ENCODE measurements around the gene ADRB1.

Gene ADRB1

DNA sequence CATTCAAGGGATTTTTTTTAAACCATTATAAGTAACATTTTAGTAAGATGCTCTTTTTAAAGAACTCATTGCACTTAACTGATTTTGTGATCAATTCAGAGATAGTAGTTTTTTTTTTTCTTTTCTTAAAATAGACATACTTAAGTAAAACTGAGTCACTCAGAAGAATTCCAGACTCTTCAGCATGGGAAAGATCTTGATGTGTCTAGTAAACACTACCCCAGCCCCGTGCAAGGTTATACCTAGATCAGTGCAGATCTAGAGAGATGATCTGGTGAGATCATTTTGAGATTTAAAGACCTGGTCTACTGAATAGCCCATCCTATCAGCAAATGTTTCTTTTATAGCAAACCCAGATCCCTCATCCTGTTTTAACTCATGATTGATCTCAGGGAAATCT lies 8.6 kb downstream of the ADRB1 start:
- no peak overlapping the region for H3K4me3 ChIP-seq (ENCODE audit: low read depth, low read length)

DNA sequence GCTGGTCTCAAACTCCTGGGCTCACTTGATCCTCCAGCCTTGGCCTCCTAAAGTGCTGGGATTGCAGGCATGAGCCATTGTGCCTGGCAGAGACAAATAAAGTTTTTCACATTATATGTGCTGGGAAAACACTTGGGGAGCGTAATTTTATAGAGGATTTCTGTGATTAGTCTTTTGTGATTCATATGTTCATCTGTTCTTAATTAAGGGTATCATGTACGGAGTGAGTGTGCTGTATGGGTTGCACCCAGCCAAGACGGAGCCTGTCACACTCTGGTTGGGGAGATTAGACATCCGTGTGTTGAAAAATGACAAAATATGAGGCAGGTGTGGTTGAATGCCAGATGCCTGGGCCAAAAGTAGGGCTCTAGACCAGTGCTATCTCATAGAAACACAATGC lies 10.3 kb downstream of the ADRB1 start:
- no peak overlapping the region for H3K4me3 ChIP-seq (ENCODE audit: low read depth, low read length)

DNA sequence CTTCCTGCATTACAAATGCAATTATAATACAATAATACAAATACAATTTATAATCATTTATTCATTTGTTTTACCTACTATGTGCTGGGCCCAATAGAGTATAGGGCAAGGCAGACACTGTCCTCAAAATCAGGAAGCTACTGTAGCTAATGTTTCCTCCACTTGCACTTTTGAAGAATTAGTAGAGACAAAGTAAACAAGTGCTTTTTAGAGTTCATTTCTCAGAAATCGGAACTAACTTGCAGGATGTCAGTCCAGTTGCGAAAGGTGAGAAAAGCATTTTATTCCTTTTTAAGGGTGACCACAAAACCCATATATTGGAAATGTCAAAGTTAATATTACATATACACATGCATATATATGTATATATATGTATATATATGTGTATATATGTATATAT lies 14.2 kb downstream of the ADRB1 start:
- no peak overlapping the region for H3K4me3 ChIP-seq (ENCODE audit: low read depth, low read length)

DNA sequence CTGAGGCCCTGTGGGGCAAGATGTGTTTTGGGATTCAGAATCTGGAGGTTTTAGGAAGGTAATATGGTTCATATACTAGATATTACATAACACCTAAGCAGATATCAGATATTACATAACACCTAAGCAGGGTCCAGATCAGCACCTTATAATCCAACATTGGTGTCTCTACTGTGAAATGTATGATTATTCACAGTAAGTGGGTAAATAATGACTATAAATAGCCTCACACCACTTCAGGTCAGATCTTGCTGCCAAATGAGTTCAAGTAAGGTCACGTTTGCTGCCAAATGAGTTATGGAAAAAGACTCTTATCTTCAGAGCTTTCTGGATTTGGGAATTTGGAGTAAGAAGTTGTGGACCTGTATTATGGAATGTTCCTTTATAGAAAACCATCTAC lies 14.6 kb downstream of the ADRB1 start:
- no peak overlapping the region for H3K4me3 ChIP-seq (ENCODE audit: low read depth, low read length)

DNA sequence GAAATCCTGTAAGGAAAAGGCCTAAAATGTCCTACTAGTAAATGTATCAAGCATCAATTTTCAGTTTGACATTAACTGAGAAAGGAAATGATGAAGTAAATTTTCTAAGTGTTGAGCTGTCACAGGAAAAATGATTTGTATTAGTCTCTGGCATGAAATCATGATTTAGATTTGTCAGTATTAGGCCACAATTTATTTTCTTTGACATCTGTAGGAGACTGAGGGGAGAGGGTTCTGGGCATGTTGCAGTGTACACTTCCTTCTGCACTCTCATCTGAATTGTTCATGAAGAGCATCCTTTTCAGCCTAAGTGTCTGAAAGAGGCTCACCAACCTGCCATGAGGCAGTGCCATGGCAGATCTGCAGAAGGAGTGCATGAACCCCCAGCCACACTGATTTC lies 15.9 kb downstream of the ADRB1 start:
- H3K4me3 ChIP-seq (ENCODE audit: low read depth, low read length): no peak overlapping the region

DNA sequence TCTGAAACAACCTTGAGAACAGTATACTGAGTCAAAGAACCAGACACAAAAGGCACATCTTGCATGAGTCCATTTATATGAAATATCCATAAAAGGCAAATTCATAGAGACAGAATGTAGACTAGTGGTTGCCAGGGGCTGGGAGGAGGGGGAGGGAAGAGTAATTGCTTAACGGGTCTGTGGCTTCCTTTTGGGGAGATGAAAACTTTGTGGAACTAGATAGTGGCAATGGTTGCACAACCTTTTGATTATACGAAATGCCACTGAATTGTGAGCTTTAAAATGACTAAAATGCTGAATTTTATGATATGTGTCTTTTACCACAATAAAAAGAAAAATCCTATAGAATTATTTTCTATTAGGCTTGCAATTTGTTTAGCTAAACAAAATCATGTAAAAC lies 16.8 kb downstream of the ADRB1 start:
- H3K4me3 ChIP-seq (ENCODE audit: low read depth, low read length): no peak overlapping the region

DNA sequence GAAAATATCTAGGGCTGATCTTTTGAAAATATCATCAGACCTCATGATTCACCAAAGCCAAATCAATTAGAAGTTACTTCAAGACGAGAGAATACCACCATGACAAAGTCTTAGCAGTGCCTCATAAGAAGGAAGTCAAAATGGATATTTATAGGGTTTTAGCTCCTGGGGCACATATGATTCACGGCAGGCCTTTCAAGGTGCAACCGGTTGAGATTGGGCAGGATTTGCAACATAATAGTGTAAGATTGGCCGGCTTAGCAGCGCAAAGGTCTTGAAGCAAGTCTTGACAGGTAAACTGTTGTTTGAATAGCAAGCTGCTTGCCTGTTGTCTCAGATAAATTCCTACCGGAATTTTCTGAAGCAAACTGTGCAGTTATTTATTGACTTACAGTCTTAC lies 17.5 kb downstream of the ADRB1 start:
- H3K4me3 ChIP-seq (ENCODE audit: low read depth, low read length): no peak overlapping the region

DNA sequence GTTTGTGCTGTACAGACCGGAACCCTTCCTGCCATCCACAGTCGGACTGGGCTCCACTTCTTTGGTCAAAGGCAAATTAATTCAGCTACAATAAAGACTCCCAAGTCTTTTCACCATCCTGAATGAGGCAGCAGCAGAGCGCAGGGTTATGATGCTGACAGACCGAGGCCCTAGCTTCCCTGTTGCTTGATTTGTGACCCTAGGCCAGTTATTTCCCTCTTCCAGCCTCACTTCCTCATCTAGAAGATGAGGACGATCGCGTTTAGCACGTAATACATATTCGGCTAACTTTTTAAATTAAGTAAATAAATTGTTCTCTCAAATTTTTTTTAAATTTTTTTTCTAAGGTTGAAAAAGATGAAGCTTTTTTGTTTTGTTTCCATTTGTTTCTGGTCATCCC lies 18.1 kb downstream of the ADRB1 start:
- no peak overlapping the region for H3K4me3 ChIP-seq (ENCODE audit: low read depth, low read length)

DNA sequence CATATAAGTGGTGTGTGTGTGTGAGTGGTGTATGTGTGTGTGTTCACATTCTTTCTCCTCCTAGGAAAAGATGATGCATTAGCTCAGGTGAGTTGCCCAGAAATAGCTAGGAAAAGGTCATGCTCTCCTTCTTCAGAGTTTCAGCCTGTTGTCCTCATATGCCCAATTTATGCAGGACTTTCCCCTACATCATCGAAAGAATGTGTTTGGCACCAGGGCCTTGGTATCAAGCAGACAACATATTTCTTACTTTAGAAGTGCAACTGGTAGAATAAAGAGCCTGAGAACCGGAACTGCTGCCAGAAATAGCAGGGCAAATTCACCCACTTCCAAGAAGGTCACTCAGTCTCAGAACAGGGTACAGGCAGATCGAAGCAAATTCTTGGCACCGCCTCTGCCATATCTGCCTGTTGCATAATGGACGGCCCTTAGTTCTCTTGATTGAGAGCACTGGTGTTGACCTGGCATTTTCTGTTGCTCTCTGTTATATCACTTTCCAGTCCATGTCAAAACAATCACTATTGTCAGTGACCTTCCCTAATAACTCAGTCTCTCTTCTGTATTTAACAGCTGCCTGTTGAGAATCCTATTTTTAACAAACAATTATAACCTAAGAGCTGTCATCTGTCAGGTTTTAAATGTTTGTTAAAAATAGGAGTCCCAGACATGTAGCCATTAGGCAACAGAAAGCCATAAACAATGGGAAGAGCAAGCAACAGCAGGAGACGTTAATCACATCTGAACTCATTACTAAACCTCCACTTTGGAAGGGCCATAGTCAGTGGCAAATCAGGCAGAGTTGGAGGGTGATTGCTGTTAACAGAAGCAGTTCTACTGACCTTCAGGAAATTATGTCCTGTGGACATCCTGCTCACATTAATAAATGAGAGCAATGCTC lies 20.7 kb downstream of the ADRB1 start:
- no peak overlapping the region for H3K4me3 ChIP-seq (ENCODE audit: low read depth, low read length)

DNA sequence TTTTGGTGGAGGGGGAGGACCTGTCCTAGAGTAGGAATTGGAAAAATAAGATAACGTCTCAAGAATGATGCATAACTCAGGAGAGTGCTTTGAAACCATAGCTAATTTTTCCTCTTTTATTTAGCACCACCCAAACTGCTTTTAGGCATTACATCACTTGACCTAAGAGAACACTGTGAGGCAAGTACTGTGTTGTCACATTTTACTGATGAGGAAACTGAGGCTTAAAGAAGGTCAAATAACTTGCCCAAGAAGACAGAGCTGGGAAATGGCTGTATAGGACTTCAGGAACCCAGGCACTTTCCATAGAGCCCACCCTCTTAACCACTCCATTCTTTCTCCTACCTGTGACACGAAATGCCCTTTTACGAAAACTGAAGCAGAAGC lies 21.4 kb downstream of the ADRB1 start:
- H3K4me3 ChIP-seq (ENCODE audit: low read depth, low read length): no peak overlapping the region

DNA sequence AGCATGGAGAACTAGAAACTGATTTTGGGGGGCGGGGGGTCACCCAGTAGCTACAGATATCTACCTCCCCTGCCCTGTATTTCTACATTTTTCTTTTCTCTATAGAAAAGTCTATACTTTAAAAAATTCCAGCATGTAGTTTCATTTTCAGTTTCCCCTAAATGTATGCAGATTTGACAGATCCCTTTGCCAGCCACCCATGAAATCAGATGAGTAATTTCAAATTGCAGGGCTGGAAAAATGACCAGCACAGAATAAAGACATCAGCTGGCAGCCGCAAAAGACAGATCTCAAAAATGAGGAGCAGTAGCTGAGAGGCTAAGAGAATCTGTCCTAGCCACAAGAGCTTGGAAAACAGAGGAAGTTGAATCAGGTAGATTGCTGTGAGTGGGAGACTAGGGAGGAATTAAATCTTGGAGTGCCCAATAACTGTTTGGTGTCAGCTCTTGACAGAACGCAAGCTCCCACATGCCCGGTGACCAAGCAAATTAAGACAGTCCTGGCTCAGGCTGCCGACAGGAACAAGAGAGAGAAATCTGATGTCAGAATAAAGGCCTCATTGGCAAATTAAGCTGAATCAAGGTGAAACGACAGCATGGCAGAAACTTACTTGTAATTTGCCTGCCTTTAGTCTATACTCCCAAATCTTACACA lies 24.5 kb downstream of the ADRB1 start:
- H3K4me3 ChIP-seq (ENCODE audit: low read depth, low read length): no peak overlapping the region

DNA sequence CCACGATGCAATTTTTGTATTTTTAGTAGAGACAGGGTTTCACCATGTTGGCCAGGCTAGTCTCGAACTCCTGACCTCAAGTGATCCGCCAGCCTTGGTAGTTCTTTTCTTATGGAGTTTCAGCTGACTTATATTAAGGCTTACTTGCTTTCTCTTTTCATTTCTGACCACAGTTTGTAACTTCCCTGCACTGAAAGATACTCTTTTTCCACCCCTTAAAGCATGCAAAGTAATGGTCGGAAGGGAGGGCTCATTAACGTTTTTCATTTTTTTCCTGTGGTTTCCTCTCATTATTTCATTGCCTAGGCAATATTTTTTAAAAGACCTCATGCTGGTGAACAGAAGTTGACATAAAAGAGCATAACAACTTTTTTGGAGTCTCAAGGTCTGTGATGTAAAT lies 27.0 kb downstream of the ADRB1 start:
- no peak overlapping the region for H3K4me3 ChIP-seq (ENCODE audit: low read depth, low read length)

DNA sequence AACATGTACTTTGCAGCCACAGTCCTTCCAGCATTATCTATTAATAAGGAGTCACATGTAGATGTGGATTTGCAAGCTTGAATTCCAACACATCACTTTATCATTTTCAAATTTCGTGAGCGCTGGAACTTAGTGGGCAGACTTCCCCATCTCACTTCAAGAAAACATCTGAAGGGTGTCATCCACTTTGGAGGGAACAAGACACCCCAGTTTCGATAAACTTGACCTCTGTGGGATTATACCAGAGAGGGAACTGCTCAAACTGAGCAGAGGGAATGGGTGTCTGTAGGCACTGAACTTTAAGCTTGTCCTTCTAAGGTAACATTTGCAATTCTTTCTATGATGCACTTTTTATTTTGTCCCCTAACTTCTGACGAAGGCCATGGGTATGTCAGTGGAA lies 27.5 kb downstream of the ADRB1 start:
- H3K4me3 ChIP-seq (ENCODE audit: low read depth, low read length): no peak overlapping the region

DNA sequence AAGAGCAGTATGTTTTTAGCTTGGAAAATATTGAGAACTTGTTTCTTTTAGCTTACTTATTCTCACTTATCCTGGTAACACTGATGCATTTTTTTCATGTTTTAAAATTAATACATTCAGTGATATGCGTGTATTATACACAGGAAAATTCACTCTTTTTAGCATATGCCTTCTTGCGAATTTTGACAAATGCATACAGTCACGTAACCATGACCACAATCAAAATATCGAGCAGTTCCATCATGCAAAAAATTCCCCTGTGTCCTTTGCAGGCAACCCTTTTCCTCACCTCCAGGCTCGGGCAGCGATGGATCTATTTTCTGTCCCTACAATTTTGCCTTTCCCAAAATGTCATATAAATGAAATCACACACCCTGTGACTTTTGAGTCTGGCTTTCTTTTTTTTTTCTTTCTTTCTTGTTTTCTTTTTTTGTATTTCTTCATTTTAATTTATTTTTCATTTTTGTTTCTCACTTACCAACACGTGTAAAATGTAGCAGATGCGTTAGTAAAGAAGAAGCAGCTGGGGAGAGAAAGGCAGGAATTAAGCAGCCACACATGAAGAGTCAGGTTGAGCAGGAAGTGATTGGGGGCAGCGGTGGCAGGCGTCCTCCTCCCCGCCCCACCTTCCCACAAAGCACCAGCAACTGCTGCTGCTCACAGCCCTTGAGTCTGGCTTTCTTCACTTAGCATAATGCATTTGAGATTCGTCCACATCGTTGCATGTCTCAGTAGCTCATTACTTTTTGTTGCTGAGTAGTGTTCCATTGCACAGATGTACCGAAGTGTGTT lies 29.9 kb downstream of the ADRB1 start:
- H3K4me3 ChIP-seq (ENCODE audit: low read depth, low read length): no peak overlapping the region

DNA sequence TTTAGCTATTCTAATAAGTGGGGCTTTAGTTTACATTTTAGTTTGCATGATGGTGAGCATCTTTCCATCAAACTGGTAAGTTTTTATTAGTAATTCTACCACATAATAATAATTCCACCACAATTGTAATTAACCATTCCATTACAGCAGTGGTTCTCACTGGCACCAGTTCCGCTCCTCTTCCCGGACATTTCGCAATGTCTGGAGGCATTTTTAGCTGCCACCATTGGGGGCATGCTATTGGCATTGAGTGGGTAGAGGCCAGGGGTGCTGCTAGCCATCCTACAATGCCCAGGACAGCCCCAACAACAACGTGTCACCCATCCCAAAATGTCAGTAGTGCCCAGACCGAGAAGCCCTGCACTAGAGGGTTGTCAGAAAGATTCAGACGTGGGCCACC lies 31.4 kb downstream of the ADRB1 start:
- H3K4me3 ChIP-seq (ENCODE audit: low read depth, low read length): no peak overlapping the region

DNA sequence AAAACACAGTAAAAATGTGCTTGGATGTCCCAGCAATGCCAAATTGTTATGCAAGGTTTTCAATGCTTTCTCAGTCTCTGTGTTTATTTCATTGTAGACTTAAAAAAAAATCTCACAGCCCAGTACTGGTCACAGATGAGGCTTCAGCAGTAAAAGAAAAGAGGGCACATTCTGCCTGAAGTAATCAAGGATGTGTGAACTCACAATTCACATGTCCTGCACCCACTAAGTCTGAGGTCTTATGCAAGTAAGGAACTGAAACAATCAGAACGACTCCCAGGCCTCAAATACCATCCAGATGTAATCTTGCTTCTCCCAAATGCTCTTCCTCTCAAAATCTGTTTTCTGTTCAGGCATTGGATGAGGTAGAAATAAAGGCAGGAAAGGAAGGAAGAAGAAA lies 33.7 kb downstream of the ADRB1 start:
- H3K4me3 ChIP-seq (ENCODE audit: low read depth, low read length): no peak overlapping the region

DNA sequence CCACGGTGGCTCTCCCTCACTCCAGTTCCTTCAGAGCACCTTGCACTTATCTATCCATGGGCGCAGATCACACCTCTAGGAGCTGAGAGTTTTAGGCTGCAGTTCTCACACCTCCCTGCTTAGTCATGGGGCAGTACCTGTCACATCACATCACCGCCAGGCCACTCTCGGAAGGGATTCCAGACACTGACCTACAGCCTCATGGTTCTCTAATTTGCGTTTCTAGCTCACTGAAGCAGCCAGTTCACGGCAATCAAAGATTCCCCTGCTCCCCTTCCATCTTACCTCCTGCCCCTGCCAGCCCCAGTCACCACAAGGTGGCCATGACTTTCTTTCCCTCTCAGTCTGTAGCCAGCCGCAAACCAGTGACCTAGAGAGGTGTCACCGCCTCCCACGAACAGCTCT lies 34.2 kb downstream of the ADRB1 start:
- no peak overlapping the region for H3K4me3 ChIP-seq (ENCODE audit: low read depth, low read length)

DNA sequence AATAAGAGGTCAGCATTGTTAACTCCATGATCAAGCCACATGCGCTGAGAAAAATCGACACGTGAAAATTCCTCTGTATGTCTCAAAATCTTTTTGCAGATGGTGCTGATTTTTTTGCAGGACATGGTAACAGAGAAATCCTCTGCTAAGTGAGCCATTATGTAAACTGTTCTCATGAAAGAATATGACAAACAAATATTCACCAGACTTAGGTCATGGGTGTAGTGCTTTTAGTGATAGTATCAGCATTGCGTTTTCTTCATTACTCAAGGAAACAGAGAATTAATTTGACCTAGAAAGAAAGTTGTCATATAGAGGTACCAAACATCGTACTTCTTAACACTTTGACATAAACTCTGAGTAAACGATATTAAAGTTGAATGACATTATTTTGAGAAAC lies 34.7 kb downstream of the ADRB1 start:
- H3K4me3 ChIP-seq (ENCODE audit: low read depth, low read length): no peak overlapping the region

DNA sequence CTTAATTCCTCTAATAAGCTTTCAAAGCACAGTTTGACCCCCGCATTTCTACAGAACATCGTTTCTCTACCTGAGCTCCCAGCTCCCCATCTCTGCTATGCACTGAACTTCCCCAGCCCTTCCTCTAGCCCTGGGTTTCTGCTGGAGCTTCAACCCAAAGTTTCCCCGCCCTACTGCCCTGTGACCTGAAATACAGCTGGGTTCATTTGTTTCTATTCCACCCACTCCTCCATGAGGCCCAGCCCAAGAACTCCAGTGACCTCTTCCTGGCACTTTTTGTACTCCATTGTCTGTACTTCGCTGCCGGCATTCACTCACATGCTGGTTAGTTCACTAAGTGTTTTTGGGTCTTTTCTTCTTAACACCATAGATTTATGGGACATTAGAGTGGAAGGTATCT lies 35.8 kb downstream of the ADRB1 start:
- no peak overlapping the region for H3K4me3 ChIP-seq (ENCODE audit: low read depth, low read length)

DNA sequence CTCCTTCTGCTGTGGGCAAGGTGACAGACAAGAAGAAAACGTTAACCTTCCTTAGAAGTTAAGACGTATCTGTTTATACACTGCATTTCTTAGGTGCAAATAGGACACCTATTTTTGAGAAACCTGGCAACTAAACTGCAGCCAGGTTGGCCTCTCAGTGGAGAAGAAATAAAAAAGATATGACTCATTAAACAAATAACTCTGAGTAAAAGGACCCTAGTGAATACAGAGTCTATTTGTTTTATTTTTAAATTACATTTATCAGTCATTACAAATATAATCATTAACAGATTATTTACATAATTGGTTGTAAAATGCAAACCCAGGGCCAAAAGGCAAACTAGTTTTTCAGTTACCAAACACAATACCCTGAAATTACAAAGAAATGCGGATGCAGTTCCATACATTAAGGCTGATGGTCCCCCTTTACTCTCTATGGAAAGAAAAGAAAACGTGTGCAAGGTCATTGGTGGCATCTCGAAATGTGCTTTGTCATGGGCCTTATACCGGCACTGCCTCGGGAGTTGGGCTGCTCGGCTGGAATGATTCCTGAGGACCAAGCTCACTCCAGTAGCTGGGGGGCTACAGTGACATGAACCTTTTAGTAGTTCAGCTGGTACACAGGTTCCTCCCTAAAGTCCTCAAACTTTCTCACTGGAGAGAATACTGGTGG lies 38.4 kb downstream of the ADRB1 start:
- H3K4me3 ChIP-seq (ENCODE audit: low read depth, low read length): no peak overlapping the region

DNA sequence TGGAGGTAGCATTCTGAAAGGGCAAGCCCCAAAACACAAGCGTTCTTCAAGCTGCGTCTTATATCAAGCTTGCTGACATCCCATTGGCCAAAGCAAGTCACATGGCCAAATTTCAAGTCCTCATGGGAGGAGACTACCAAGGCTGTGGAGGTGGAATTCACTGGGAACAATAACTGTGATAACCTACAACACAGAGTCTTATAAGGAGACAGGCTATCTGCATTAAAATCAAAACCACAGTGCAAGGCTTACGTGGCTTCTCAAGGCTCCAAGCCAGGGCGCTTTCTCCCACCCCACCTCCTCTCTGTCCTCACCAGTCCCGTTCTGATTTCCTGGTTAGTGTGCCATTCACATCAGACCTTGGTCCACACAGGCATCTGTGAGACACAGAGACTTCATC lies 39.4 kb downstream of the ADRB1 start:
- no peak overlapping the region for H3K4me3 ChIP-seq (ENCODE audit: low read depth, low read length)

Data from iPS-11a (cell line).